ENCODE data around the gene C11orf21.

The C11orf21 gene

GRCh38 chr11:2309251-2310072 lies 7.7 kb upstream of the C11orf21 start:
- POLR2A ChIA-PET (ENCODE audit: low non-redundant PET) = interaction anchor here (0.5 kb wide), 1 partner anchor 10 kb away, joined by 3 read pairs; no protein-coding TSS in a partner anchor
- no peak overlapping the region for H3K27ac ChIP-seq
- no peak for DNase-seq (ENCODE audit: low spot score)
- CTCF ChIA-PET = interaction anchor here (0.6 to 4.1 kb wide), 2 partner anchors 111 to 568 kb away, joined by 3 to 55 read pairs; no protein-coding TSS in a partner anchor
- no peak for TF ChIP-seq CTCF (conservative IDR thresholded peaks at IDR 0.05; ENCODE audit: low read depth)

GRCh38 chr11:2308713-2309112 lies 7.0 kb upstream of the C11orf21 start:
- no peak for DNase-seq (ENCODE audit: low spot score)
- no peak overlapping the region for H3K27ac ChIP-seq
- CTCF ChIA-PET = interaction anchor here (0.6 to 4.1 kb wide), 2 partner anchors 112 to 329 kb away, joined by 5 to 55 read pairs; no protein-coding TSS in a partner anchor
- no peak for TF ChIP-seq CTCF (conservative IDR thresholded peaks at IDR 0.05; ENCODE audit: low read depth)
- POLR2A ChIA-PET (ENCODE audit: low non-redundant PET) = no interaction called here

- DNase-seq (ENCODE audit: low spot score) = no peak
- no peak overlapping the region for H3K27ac ChIP-seq
- POLR2A ChIA-PET (ENCODE audit: low non-redundant PET) = no interaction called here
- CTCF ChIA-PET = interaction anchor here (4.1 to 7.5 kb wide), 2 partner anchors 112 to 113 kb away, joined by 55 to 161 read pairs; no protein-coding TSS in a partner anchor
- TF ChIP-seq CTCF (conservative IDR thresholded peaks at IDR 0.05; ENCODE audit: low read depth) = no peak
These were observed 6.0 kb upstream of the C11orf21 start for GRCh38 chr11:2307501-2308331.

- DNase-seq (ENCODE audit: low spot score) = no peak
- no peak for TF ChIP-seq CTCF (conservative IDR thresholded peaks at IDR 0.05; ENCODE audit: low read depth)
- ChIA-PET POLR2A (ENCODE audit: low non-redundant PET) (no interaction called here), CTCF (interaction anchor here (0.7 to 7.5 kb wide), 2 partner anchors 112 to 133 kb away, joined by 3 to 161 read pairs; no protein-coding TSS in a partner anchor)
- H3K27ac ChIP-seq = peak overlapping the region; percentile 81
These were observed 5.3 kb upstream of the C11orf21 start for GRCh38 chr11:2306877-2307500.

GRCh38 chr11:2306452-2306823 lies 4.7 kb upstream of the C11orf21 start:
- TF ChIP-seq CTCF (conservative IDR thresholded peaks at IDR 0.05; ENCODE audit: low read depth) = no peak
- CTCF ChIA-PET = interaction anchor here (0.6 to 7.5 kb wide), 4 partner anchors 113 to 618 kb away, joined by 3 to 161 read pairs (median 3); no protein-coding TSS in a partner anchor
- DNase-seq (ENCODE audit: low spot score) = no peak
- peak overlapping the region; percentile 81 for H3K27ac ChIP-seq
- POLR2A ChIA-PET (ENCODE audit: low non-redundant PET) = no interaction called here

Measured in RWPE1 (cell line).